SU-DHL-6 (cell line): Measurements from ENCODE around the gene B4GALNT3.

ENCODE experiments used
- EZH2phosphoT487 ChIP-seq: fragments of 200-600 bp; sonication (generic), shearing (Covaris generic); conservative IDR thresholded peaks from 2 replicates; pipeline ENCODE4 v1.6.1; 2018; ENCODE audit warnings: mild to moderate bottlenecking, antibody characterized with exemption, low read length, moderate library complexity, mixed read lengths
- TF ChIP-seq, protein P1 (sequence below): fragments of 200-600 bp; sonication (generic); IDR thresholded peaks from one replicate; pipeline ENCODE4 v1.5.1; 2017; ENCODE audit warnings: antibody characterized with exemption, mild to moderate bottlenecking, low read length, moderate library complexity; ENCODE audit not compliant: insufficient read depth, poor library complexity, severe bottlenecking

DNA sequence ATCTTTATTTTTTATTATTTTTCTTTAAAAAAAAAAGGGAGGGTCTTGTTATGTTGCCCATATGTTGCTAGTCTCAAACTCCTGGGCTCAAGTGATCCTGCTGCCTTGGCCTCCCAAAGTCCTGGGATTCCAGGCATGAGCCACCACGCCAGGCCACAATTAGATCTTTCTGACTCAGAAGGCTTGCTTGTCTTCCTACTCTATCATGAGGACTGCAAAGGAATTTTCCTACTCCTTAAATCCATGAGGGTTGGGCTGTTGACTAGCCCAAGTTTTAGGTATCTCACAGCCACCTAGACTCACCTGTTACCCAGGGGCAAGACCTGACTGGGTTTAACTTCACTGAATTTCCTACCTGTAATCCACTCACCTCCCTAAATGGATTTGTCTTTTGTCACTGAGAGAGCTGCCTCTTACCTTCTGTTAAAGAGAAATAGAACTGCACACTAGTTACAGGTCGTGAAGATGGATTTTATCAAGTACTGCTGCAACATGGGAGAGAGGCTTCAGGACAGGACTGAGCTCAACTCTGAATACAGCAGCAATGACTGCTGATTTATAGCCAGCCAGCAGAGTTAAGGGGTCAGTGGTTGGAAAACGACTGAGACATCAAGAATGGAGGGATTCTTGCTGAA, 72.3 kb downstream of the B4GALNT3 start:
- TF ChIP-seq, protein P1, sequence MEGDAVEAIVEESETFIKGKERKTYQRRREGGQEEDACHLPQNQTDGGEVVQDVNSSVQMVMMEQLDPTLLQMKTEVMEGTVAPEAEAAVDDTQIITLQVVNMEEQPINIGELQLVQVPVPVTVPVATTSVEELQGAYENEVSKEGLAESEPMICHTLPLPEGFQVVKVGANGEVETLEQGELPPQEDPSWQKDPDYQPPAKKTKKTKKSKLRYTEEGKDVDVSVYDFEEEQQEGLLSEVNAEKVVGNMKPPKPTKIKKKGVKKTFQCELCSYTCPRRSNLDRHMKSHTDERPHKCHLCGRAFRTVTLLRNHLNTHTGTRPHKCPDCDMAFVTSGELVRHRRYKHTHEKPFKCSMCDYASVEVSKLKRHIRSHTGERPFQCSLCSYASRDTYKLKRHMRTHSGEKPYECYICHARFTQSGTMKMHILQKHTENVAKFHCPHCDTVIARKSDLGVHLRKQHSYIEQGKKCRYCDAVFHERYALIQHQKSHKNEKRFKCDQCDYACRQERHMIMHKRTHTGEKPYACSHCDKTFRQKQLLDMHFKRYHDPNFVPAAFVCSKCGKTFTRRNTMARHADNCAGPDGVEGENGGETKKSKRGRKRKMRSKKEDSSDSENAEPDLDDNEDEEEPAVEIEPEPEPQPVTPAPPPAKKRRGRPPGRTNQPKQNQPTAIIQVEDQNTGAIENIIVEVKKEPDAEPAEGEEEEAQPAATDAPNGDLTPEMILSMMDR = no peak
- no peak for TF ChIP-seq EZH2phosphoT487
